ENCODE measurements around the gene KCNIP4.

Gene KCNIP4

GRCh38 chr4:21130606-21131005 lies 818.0 kb downstream of the KCNIP4 start:
- POLR2A ChIA-PET: no interaction called here
- CTCF ChIA-PET: no interaction called here
- DNase-seq (ENCODE audit: low read depth, low spot score): no peak

GRCh38 chr4:21126014-21126512 lies 822.5 kb downstream of the KCNIP4 start:
- no peak for DNase-seq (ENCODE audit: low read depth, low spot score)
- POLR2A ChIA-PET: no interaction called here
- no peak overlapping the region for H3K4me3 ChIP-seq (ENCODE audit: low read depth, low read length)
- CTCF ChIA-PET: no interaction called here
- TF ChIP-seq CTCF (IDR thresholded peaks at IDR 0.05; ENCODE audit: insufficient read depth, low read length, missing control alignments): no peak

More at GRCh38 chr4:21130606-21131005, 818.0 kb downstream of the KCNIP4 start:
- no peak for TF ChIP-seq CTCF (IDR thresholded peaks at IDR 0.05; ENCODE audit: insufficient read depth, low read length, missing control alignments)
- no peak overlapping the region for H3K4me3 ChIP-seq (ENCODE audit: low read depth, low read length)

GRCh38 chr4:21118301-21118700 lies 830.3 kb downstream of the KCNIP4 start:
- ChIA-PET POLR2A (no interaction called here), CTCF (no interaction called here)
- no peak for DNase-seq (ENCODE audit: low read depth, low spot score)
- TF ChIP-seq CTCF (IDR thresholded peaks at IDR 0.05; ENCODE audit: insufficient read depth, low read length, missing control alignments): no peak
- no peak overlapping the region for H3K4me3 ChIP-seq (ENCODE audit: low read depth, low read length)

- no peak for DNase-seq (ENCODE audit: low read depth, low spot score)
- no peak overlapping the region for H3K4me3 ChIP-seq (ENCODE audit: low read depth, low read length)
- ChIA-PET POLR2A (no interaction called here), CTCF (interaction anchor here (1.1 kb wide), 1 partner anchor 342 kb away, joined by 3 read pairs; no protein-coding TSS in a partner anchor)
- TF ChIP-seq CTCF (IDR thresholded peaks at IDR 0.05; ENCODE audit: insufficient read depth, low read length, missing control alignments): no peak
These were observed 830.9 kb downstream of the KCNIP4 start for GRCh38 chr4:21117541-21118180.

- ChIA-PET CTCF (interaction anchor here (0.9 kb wide), 1 partner anchor 340 kb away, joined by 3 read pairs; no protein-coding TSS in a partner anchor), POLR2A (no interaction called here)
- H3K4me3 ChIP-seq (ENCODE audit: low read depth, low read length): no peak overlapping the region
- DNase-seq (ENCODE audit: low read depth, low spot score): no peak
- TF ChIP-seq CTCF (IDR thresholded peaks at IDR 0.05; ENCODE audit: insufficient read depth, low read length, missing control alignments): no peak
These were observed 834.9 kb downstream of the KCNIP4 start for GRCh38 chr4:21113496-21114223.

GRCh38 chr4:21102667-21103066 lies 845.9 kb downstream of the KCNIP4 start:
- no peak overlapping the region for H3K4me3 ChIP-seq (ENCODE audit: low read depth, low read length)

More at GRCh38 chr4:21102667-21103066, 845.9 kb downstream of the KCNIP4 start:
- TF ChIP-seq CTCF (IDR thresholded peaks at IDR 0.05; ENCODE audit: insufficient read depth, low read length, missing control alignments): no peak
- POLR2A ChIA-PET: no interaction called here
- DNase-seq (ENCODE audit: low read depth, low spot score): no peak
- CTCF ChIA-PET: no interaction called here
